HEK293 (cell line): ENCODE measurements around the gene SLC7A1.
A peak's percentile ranks its signal among the peaks of the same experiment; 100 is the strongest.

Experiments used
- CTCF ChIA-PET: fragments of 350-600 bp; formaldehyde crosslinking; extraction: SDS; loops from one replicate; lab custom pipeline; 2021; ENCODE audit warnings: antibody characterized with exemption; lab: Yijun Ruan, JAX
- POLR2A ChIA-PET: fragments of 300-600 bp; formaldehyde crosslinking; extraction: SDS; loops from one replicate; lab custom pipeline; 2020; ENCODE audit warnings: antibody characterized with exemption, inconsistent platforms; lab: Yijun Ruan, JAX
- H3K27ac ChIP-seq: fragments of 200-500 bp; sonication (Bioruptor generic); 2 replicates; pipeline ENCODE4 v1.5.1; 2014; ENCODE audit warnings: low read depth, low read length, control low read depth, inconsistent platforms; ENCODE audit errors: extremely low read depth
- H3K36me3 ChIP-seq, 2 experiments: fragments of 200-500 bp in 1 of 2; sonication (Bioruptor generic) in 1 of 2; 1 replicate in 1 of 2; 2 replicates in 1 of 2; pipeline ENCODE4 v1.5.1; 2014 to 2017; ENCODE audit warnings: inconsistent platforms in 2 of 2, low read length in 2 of 2; ENCODE audit not compliant: control insufficient read depth in 2 of 2, insufficient read depth in 1 of 2
- H3K4me1 ChIP-seq: fragments of 200-500 bp; sonication (Bioruptor generic); 2 replicates; pipeline ENCODE4 v1.5.1; 2014; ENCODE audit warnings: mild to moderate bottlenecking, low read length, inconsistent platforms; ENCODE audit not compliant: control insufficient read depth, insufficient read depth
- H3K4me3 ChIP-seq: 2 replicates; pipeline ENCODE4 v1.5.1; 2011; ENCODE audit warnings: low read depth, mild to moderate bottlenecking, control low read depth, low read length, moderate library complexity
- H3K9me3 ChIP-seq: fragments of 200-500 bp; sonication (Bioruptor generic); 2 replicates; pipeline ENCODE4 v1.5.1; 2014; ENCODE audit warnings: low read depth, low read length, inconsistent platforms; ENCODE audit not compliant: control insufficient read depth, insufficient read depth
- EGR2 ChIP-seq: fragments of 450-650 bp; formaldehyde crosslinking; IDR thresholded peaks from 2 replicates; pipeline ENCODE4 v1.5.1; 2016; ENCODE audit warnings: low read depth, missing biosample characterization, missing genetic modification characterization
- GLIS1 ChIP-seq: fragments of 450-650 bp; formaldehyde crosslinking; IDR thresholded peaks from 2 replicates; pipeline ENCODE4 v1.5.1; 2016; ENCODE audit warnings: missing biosample characterization, missing genetic modification characterization
- GLIS2 ChIP-seq: fragments of 450-650 bp; formaldehyde crosslinking; IDR thresholded peaks from 2 replicates; pipeline ENCODE4 v1.5.1; 2016; ENCODE audit warnings: missing biosample characterization, missing genetic modification characterization
- KLF1 ChIP-seq: fragments of 450-650 bp; formaldehyde crosslinking; IDR thresholded peaks from 2 replicates; pipeline ENCODE4 v1.5.1; 2016; ENCODE audit warnings: missing biosample characterization, missing genetic modification characterization
- KLF17 ChIP-seq: fragments of 450-650 bp; formaldehyde crosslinking; IDR thresholded peaks from 2 replicates; pipeline ENCODE4 v1.5.1; 2016; ENCODE audit warnings: missing biosample characterization, missing genetic modification characterization
- KLF8 ChIP-seq: fragments of 450-650 bp; formaldehyde crosslinking; IDR thresholded peaks from 2 replicates; pipeline ENCODE4 v1.5.1; 2016; ENCODE audit warnings: missing biosample characterization, missing genetic modification characterization
- SP2 ChIP-seq: fragments of 450-650 bp; formaldehyde crosslinking; IDR thresholded peaks from 2 replicates; pipeline ENCODE4 v1.5.1; 2016; ENCODE audit warnings: missing biosample characterization, missing genetic modification characterization
- SP3 ChIP-seq: fragments of 450-650 bp; formaldehyde crosslinking; IDR thresholded peaks from 2 replicates; pipeline ENCODE4 v1.5.1; 2016; ENCODE audit warnings: missing biosample characterization, missing genetic modification characterization
- SP7 ChIP-seq: fragments of 450-650 bp; formaldehyde crosslinking; IDR thresholded peaks from 2 replicates; pipeline ENCODE4 v1.5.1; 2016; ENCODE audit warnings: missing biosample characterization, missing genetic modification characterization
- YY1 ChIP-seq: fragments of 450-650 bp; formaldehyde crosslinking; IDR thresholded peaks from 2 replicates; pipeline ENCODE4 v1.5.1; 2018; ENCODE audit warnings: missing biosample characterization, missing genetic modification characterization
- ZBTB21 ChIP-seq: fragments of 450-650 bp; formaldehyde crosslinking; IDR thresholded peaks from 2 replicates; pipeline ENCODE4 v1.5.1; 2017; ENCODE audit warnings: missing biosample characterization, missing genetic modification characterization
- ZBTB44 ChIP-seq: fragments of 450-650 bp; IDR thresholded peaks from 2 replicates; pipeline ENCODE4 v1.5.1; 2018; ENCODE audit warnings: missing biosample characterization, mild to moderate bottlenecking, missing genetic modification characterization
- ZBTB48 ChIP-seq: fragments of 450-650 bp; formaldehyde crosslinking; IDR thresholded peaks from 2 replicates; pipeline ENCODE4 v1.5.1; 2016; ENCODE audit warnings: missing biosample characterization, missing genetic modification characterization
- ZBTB7A ChIP-seq: fragments of 450-650 bp; formaldehyde crosslinking; IDR thresholded peaks from 2 replicates; pipeline ENCODE4 v1.5.1; 2016; ENCODE audit warnings: low read depth, missing biosample characterization, missing genetic modification characterization
- ZBTB8A ChIP-seq: fragments of 450-650 bp; formaldehyde crosslinking; IDR thresholded peaks from 2 replicates; pipeline ENCODE4 v1.5.1; 2016; ENCODE audit warnings: missing biosample characterization, missing genetic modification characterization
- ZFHX2 ChIP-seq: fragments of 450-650 bp; formaldehyde crosslinking; conservative IDR thresholded peaks from 2 replicates; pipeline ENCODE4 v1.5.1; 2016; ENCODE audit warnings: missing biosample characterization, missing genetic modification characterization
- ZNF175 ChIP-seq: fragments of 450-650 bp; formaldehyde crosslinking; IDR thresholded peaks from 2 replicates; pipeline ENCODE4 v1.5.1; 2016; ENCODE audit warnings: missing biosample characterization, missing genetic modification characterization
- ZNF223 ChIP-seq: fragments of 450-650 bp; formaldehyde crosslinking; IDR thresholded peaks from 2 replicates; pipeline ENCODE4 v1.5.1; 2016; ENCODE audit warnings: missing biosample characterization, missing genetic modification characterization
- ZNF335 ChIP-seq: fragments of 450-650 bp; formaldehyde crosslinking; conservative IDR thresholded peaks from 2 replicates; pipeline ENCODE4 v1.5.1; 2016; ENCODE audit warnings: missing biosample characterization, missing genetic modification characterization
- ZNF362 ChIP-seq: fragments of 450-650 bp; formaldehyde crosslinking; IDR thresholded peaks from 2 replicates; pipeline ENCODE4 v1.5.1; 2016; ENCODE audit warnings: missing biosample characterization, missing genetic modification characterization
- ZNF423 ChIP-seq: fragments of 450-650 bp; formaldehyde crosslinking; IDR thresholded peaks from 2 replicates; pipeline ENCODE4 v1.5.1; 2016; ENCODE audit warnings: missing biosample characterization, missing genetic modification characterization
- ZNF518A ChIP-seq: fragments of 450-650 bp; formaldehyde crosslinking; conservative IDR thresholded peaks from 2 replicates; pipeline ENCODE4 v1.5.1; 2016; ENCODE audit warnings: low read depth, missing biosample characterization, missing genetic modification characterization
- ZNF600 ChIP-seq: fragments of 450-650 bp; formaldehyde crosslinking; IDR thresholded peaks from 2 replicates; pipeline ENCODE4 v1.5.1; 2016; ENCODE audit warnings: missing biosample characterization, missing genetic modification characterization
- ZNF629 ChIP-seq: fragments of 450-650 bp; formaldehyde crosslinking; IDR thresholded peaks from 2 replicates; pipeline ENCODE4 v1.5.1; 2017; ENCODE audit warnings: missing biosample characterization, missing genetic modification characterization
- ZNF785 ChIP-seq: fragments of 450-650 bp; formaldehyde crosslinking; IDR thresholded peaks from 2 replicates; pipeline ENCODE4 v1.5.1; 2016; ENCODE audit warnings: missing biosample characterization, missing genetic modification characterization
- ZNF837 ChIP-seq: fragments of 450-650 bp; formaldehyde crosslinking; IDR thresholded peaks from 2 replicates; pipeline ENCODE4 v1.5.1; 2016; ENCODE audit warnings: missing biosample characterization, missing genetic modification characterization

The SLC7A1 gene

GRCh38 chr13:29594710-29595379 lies 643 bp downstream of the SLC7A1 start (continued):
- TF ChIP-seq EGR2 (tag by site-specific recombination) (peak; percentile 79), ZBTB48 (tag by site-specific recombination) (peak; percentile 49; the same call in 1 of the 2 replicates), GLIS2 (peak; percentile 89), SP3 (peak; percentile 33; the same call in 1 of the 2 replicates), SP7 (tag by site-specific recombination) (no peak; the same call in 1 of the 2 replicates), ZNF423 (tag by site-specific recombination) (peak; percentile 39; the same call in 1 of the 2 replicates), ZNF600 (no peak), ZNF223 (tag by site-specific recombination) (no peak), KLF17 (tag by site-specific recombination) (0 out of 2 replicates have a peak, but pooled peaks have one; percentile 55), ZNF335 (tag by site-specific recombination) (peak; percentile 51), ZFHX2 (tag by site-specific recombination) (peak; percentile 97), ZNF785 (tag by site-specific recombination) (0 out of 2 replicates have a peak, but pooled peaks have one; percentile 27), ZBTB8A (peak; percentile 88), KLF8 (tag by site-specific recombination) (peak; percentile 28; the same call in 1 of the 2 replicates), ZNF837 (tag by site-specific recombination) (no peak), SP2 (tag by site-specific recombination) (peak; percentile 59), YY1 (tag by site-specific recombination) (peak; percentile 74; the same call in 1 of the 2 replicates), KLF1 (tag by site-specific recombination) (peak; percentile 42; the same call in 1 of the 2 replicates), GLIS1 (tag by site-specific recombination) (peak; percentile 76)

GRCh38 chr13:29594303-29594709 lies 1.2 kb downstream of the SLC7A1 start:
- Histone ChIP-seq H3K27ac (peak overlapping the region; percentile 96), H3K4me1 (no peaks in the 10 kb centered on the region), H3K4me3 (peak overlapping the region; percentile 75), H3K36me3 (peaks cover 0 to 8% of the 10 kb centered on the region in 2 experiments; a peak in 1 of 3 replicates), H3K9me3 (no peaks in the 10 kb centered on the region)
- CTCF ChIA-PET = no interaction called here
- 0 out of 2 replicates have a peak, but pooled peaks have one; percentile 17 for TF ChIP-seq ZBTB21 (tag by site-specific recombination)
- TF ChIP-seq ZNF362 (tag by site-specific recombination) = peak; percentile 58; the same call in 1 of the 2 replicates
- TF ChIP-seq ZNF629 = peak; percentile 71
- no peak for TF ChIP-seq ZNF175 (tag by site-specific recombination)
- POLR2A ChIA-PET = no interaction called here

- Histone ChIP-seq H3K36me3 (peaks cover 0 to 9% of the 10 kb centered on the region in 2 experiments; a peak in 1 of 3 replicates), H3K9me3 (no peaks in the 10 kb centered on the region), H3K4me1 (no peaks in the 10 kb centered on the region), H3K4me3 (peak overlapping the region; percentile 75), H3K27ac (no peak overlapping the region)
- ChIA-PET POLR2A (no interaction called here), CTCF (no interaction called here)
- TF ChIP-seq ZBTB7A (tag by site-specific recombination) = no peak
- TF ChIP-seq ZBTB44 (tag by site-specific recombination) = no peak
- TF ChIP-seq ZNF518A (tag by site-specific recombination) = no peak
These were observed 1.7 kb downstream of the SLC7A1 start for GRCh38 chr13:29593605-29594297.
